Keratinocyte (primary cell): ENCODE measurements around the gene BCL2L11. TPM values are rescaled to one million over a fixed set of nuclear protein-coding genes. Genes with fewer than 3 reads are reported as not detected.

Experiments used
- DNase-seq: peaks from one replicate; pipeline ENCODE4 v3.0.0-alpha.2; 2011; ENCODE audit warnings: low read depth, missing footprints, low spot score
- FAIRE-seq: peaks from 2 replicates; lab custom pipeline; 2011; peaks lifted over from hg19 to GRCh38; lab: Jason Lieb, UNC
- H2AFZ ChIP-seq: 2 replicates; pipeline ENCODE4 v1.6.0; 2012; ENCODE audit warnings: low read length, control low read depth, inconsistent platforms; ENCODE audit not compliant: control insufficient read depth
- H3K27ac ChIP-seq: 2 replicates; pipeline ENCODE4 v1.5.1; 2011; ENCODE audit warnings: low read length; ENCODE audit not compliant: control insufficient read depth, insufficient read depth
- H3K27me3 ChIP-seq: 3 replicates; pipeline ENCODE4 v1.6.0; 2011; ENCODE audit warnings: low read length; ENCODE audit not compliant: control insufficient read depth, insufficient read depth; ENCODE audit errors: extremely low read depth
- H3K36me3 ChIP-seq, 2 experiments: 2 replicates in 1 of 2; 3 replicates in 1 of 2; pipeline ENCODE4 v1.5.1; 2011; ENCODE audit warnings: low read length in 2 of 2, mild to moderate bottlenecking in 1 of 2; ENCODE audit not compliant: control insufficient read depth in 2 of 2, insufficient read depth in 2 of 2; ENCODE audit errors: extremely low read depth in 1 of 2
- H3K4me1 ChIP-seq: 3 replicates; pipeline ENCODE4 v1.5.1; 2011; ENCODE audit warnings: low read length; ENCODE audit not compliant: control insufficient read depth, insufficient read depth; ENCODE audit errors: extremely low read depth
- H3K4me2 ChIP-seq: 3 replicates; pipeline ENCODE4 v1.6.0; 2011; ENCODE audit warnings: low read depth, low read length; ENCODE audit not compliant: control insufficient read depth, insufficient read depth; ENCODE audit errors: extremely low read depth
- H3K4me3 ChIP-seq, 3 experiments: fragments of 200-600 bp in 1 of 3; sonication (generic) in 1 of 3; 2 replicates in 2 of 3; 3 replicates in 1 of 3; pipeline ENCODE4 v1.5.1; 2011 to 2016; ENCODE audit warnings: low read length in 3 of 3, mild to moderate bottlenecking in 3 of 3, control low read depth in 2 of 3, inconsistent platforms in 1 of 3, low read depth in 1 of 3, mixed read lengths in 1 of 3, mixed run types in 1 of 3, moderate library complexity in 1 of 3; ENCODE audit not compliant: control insufficient read depth in 2 of 3, insufficient read depth in 2 of 3; ENCODE audit errors: extremely low read depth in 1 of 3
- H3K79me2 ChIP-seq: 2 replicates; pipeline ENCODE4 v1.6.0; 2012; ENCODE audit warnings: low read length; ENCODE audit not compliant: control insufficient read depth, insufficient read depth
- H3K9ac ChIP-seq: 3 replicates; pipeline ENCODE4 v1.6.0; 2011; ENCODE audit warnings: low read length; ENCODE audit not compliant: control insufficient read depth, insufficient read depth; ENCODE audit errors: extremely low read depth
- H3K9me1 ChIP-seq: 3 replicates; pipeline ENCODE4 v1.6.0; 2011; ENCODE audit warnings: low read length; ENCODE audit not compliant: control insufficient read depth, insufficient read depth; ENCODE audit errors: extremely low read depth
- H3K9me3 ChIP-seq: 2 replicates; pipeline ENCODE4 v1.5.1; 2012; ENCODE audit warnings: low read depth, low read length; ENCODE audit not compliant: control insufficient read depth
- H4K20me1 ChIP-seq: 3 replicates; pipeline ENCODE4 v1.6.0; 2011; ENCODE audit warnings: low read length; ENCODE audit not compliant: control insufficient read depth, insufficient read depth; ENCODE audit errors: extremely low read depth
- EZH2 ChIP-seq: IDR thresholded peaks from one replicate; pipeline ENCODE4 v1.6.1; 2012; ENCODE audit warnings: inconsistent platforms, mild to moderate bottlenecking, low read length, moderate library complexity
- dilution Hi-C: fragments of 300-500 bp; cut with MboI; formaldehyde crosslinking; loops from one replicate; pipeline ENCODE4 v1.7.0; 2020; ENCODE audit warnings: low sequenced_read_pairs; ENCODE audit not compliant: extremely low pct_ligation_motif_present
- polyA plus RNA-seq, 5 experiments: library from polyadenylated mRNA; depleted of rRNA in 3 of 5; stranded (reverse) in 3 of 5; stranded (forward) in 1 of 5; unstranded in 1 of 5; fragments of >200 nt; gene quantifications; 1 replicate in 1 of 5; 2 replicates in 3 of 5; 3 replicates in 1 of 5; pipeline versions ENCODE4 v1.2.1 to v1.2.3, GENCODE V29; 2011 to 2012; ENCODE audit warnings: missing spikeins in 2 of 5, low read depth in 1 of 5, low replicate concordance in 1 of 5
- TF ChIP-seq, protein P1 (sequence below), 3 experiments: IDR thresholded peaks in 1 of 3; conservative IDR thresholded peaks in 1 of 3; optimal IDR thresholded peaks in 1 of 3; 2 replicates in 2 of 3; 3 replicates in 1 of 3; pipeline versions ENCODE3 to v1.5.1; 2011; ENCODE audit warnings: low read length in 3 of 3, mild to moderate bottlenecking in 3 of 3, moderate library complexity in 2 of 3, control low read depth in 1 of 3, inconsistent platforms in 1 of 3; ENCODE audit not compliant: insufficient read depth in 2 of 3; ENCODE audit errors: extremely low read depth in 1 of 3

BCL2L11 gene
- polyA plus RNA-seq, 1 donor (not counting 4 experiments of a cell fraction or from before 2014, with no cell fraction given) = 1.9 TPM

DNA sequence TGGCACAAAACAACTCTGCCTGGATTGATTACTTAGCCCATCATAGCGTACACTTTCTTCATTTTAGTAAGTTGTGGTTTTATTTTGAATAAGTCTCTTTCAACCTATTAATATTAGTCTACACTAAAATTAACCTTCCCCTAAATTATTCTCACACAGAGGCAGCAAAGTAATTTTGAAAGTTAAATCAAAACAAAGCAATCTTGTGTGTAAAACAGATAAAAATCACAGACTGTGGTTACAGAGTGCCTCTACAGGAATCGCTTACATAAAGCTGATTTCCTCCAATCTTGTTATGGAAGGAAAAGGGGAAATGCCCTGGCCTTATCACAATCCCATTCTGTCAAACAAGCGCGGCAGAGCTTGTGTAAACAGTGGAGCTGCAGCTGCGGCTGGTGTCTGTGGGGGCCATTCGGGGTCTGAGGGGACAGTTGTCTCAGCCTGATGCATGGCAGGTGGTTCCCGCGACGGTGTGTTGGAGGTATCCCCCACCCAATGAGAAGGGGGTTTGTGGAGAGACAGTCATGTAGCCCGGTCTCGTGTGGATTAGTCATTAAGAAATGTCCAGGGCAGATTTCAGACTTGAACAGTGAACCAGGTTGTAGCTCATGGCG, 42.1 kb downstream of the BCL2L11 start:
- DNase-seq = no peak
- H3K79me2 ChIP-seq = no peaks in the 10 kb centered on the region
- no peak for FAIRE-seq
- TF ChIP-seq EZH2 = no peak
- TF ChIP-seq, protein P1, sequence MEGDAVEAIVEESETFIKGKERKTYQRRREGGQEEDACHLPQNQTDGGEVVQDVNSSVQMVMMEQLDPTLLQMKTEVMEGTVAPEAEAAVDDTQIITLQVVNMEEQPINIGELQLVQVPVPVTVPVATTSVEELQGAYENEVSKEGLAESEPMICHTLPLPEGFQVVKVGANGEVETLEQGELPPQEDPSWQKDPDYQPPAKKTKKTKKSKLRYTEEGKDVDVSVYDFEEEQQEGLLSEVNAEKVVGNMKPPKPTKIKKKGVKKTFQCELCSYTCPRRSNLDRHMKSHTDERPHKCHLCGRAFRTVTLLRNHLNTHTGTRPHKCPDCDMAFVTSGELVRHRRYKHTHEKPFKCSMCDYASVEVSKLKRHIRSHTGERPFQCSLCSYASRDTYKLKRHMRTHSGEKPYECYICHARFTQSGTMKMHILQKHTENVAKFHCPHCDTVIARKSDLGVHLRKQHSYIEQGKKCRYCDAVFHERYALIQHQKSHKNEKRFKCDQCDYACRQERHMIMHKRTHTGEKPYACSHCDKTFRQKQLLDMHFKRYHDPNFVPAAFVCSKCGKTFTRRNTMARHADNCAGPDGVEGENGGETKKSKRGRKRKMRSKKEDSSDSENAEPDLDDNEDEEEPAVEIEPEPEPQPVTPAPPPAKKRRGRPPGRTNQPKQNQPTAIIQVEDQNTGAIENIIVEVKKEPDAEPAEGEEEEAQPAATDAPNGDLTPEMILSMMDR (optimal IDR thresholded peaks at IDR 0.05 in 1 of 3, IDR thresholded peaks at IDR 0.05 in 1 of 3, conservative IDR thresholded peaks at IDR 0.05 in 1 of 3; ENCODE audit: extremely low read depth in 1 of 3, insufficient read depth in 2 of 3, low read length in 3 of 3) = no peak
- H3K9ac ChIP-seq = no peak overlapping the region
- no peak overlapping the region for H3K4me2 ChIP-seq
- peaks cover 0 to 7% of the 10 kb centered on the region in 2 experiments for H3K36me3 ChIP-seq
- H3K9me3 ChIP-seq = no peaks in the 10 kb centered on the region
- H4K20me1 ChIP-seq = no peaks in the 10 kb centered on the region
- dilution Hi-C loops = no loop called here
- no peak overlapping the region for H3K4me3 ChIP-seq
- peaks cover 11% of the 10 kb centered on the region for H3K4me1 ChIP-seq
- no peak overlapping the region for H2AFZ ChIP-seq
- peaks cover 2% of the 10 kb centered on the region for H3K9me1 ChIP-seq
- H3K27ac ChIP-seq = no peak overlapping the region
- no peaks in the 10 kb centered on the region for H3K27me3 ChIP-seq

DNA sequence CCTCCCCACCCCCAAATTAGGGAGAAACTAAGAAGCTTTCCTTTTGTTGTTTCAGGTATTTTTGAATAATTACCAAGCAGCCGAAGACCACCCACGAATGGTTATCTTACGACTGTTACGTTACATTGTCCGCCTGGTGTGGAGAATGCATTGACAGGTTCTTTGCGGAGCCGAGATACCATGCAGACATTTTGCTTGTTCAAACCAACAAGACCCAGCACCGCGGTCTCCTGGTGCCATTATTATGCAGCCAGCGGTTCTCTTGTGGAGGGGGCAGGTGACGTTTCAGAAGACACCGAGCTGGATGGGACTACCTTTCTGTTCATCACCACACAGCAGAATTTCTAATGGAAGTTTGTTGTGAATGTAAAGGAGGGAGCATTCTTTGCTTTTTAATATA, 43.4 kb downstream of the BCL2L11 start:
- peaks cover 22% of the 10 kb centered on the region for H3K4me1 ChIP-seq
- H4K20me1 ChIP-seq = no peaks in the 10 kb centered on the region
- FAIRE-seq (no peak), DNase-seq (no peak)
- H3K4me3 ChIP-seq = no peak overlapping the region
- H3K79me2 ChIP-seq = no peaks in the 10 kb centered on the region
- H3K27me3 ChIP-seq = no peaks in the 10 kb centered on the region
- no peak overlapping the region for H2AFZ ChIP-seq
- H3K4me2 ChIP-seq = no peak overlapping the region
- H3K27ac ChIP-seq = no peak overlapping the region
- H3K9ac ChIP-seq = no peak overlapping the region
- H3K9me1 ChIP-seq = peaks cover 2% of the 10 kb centered on the region
- H3K36me3 ChIP-seq = peaks cover 0 to 7% of the 10 kb centered on the region in 2 experiments
- no peaks in the 10 kb centered on the region for H3K9me3 ChIP-seq
- TF ChIP-seq, protein P1 (optimal IDR thresholded peaks at IDR 0.05 in 1 of 3, IDR thresholded peaks at IDR 0.05 in 1 of 3, conservative IDR thresholded peaks at IDR 0.05 in 1 of 3; ENCODE audit: extremely low read depth in 1 of 3, insufficient read depth in 2 of 3, low read length in 3 of 3) = no peak
- TF ChIP-seq EZH2 = no peak
- dilution Hi-C loops = no loop called here
